ENCODE measurements around the gene DTWD1.
"Not testable (repeated sequence)": the region's sequence is repeated elsewhere in the genome, so short reads cannot be mapped to it uniquely, and the experiment has no call there.

The DTWD1 gene

GRCh38 chr15:49620658-49621368 lies at the start of gene DTWD1, which contains the start of gene FAM227B:
Gene DTWD1 (plus strand): TSS chr15:49621048. CDS start chr15:49625168, 4,120 bp downstream.
Gene FAM227B (minus strand): TSS chr15:49620818. CDS start chr15:49615171, 5,647 bp downstream.
- peak; percentile 95 for DNase-seq

GRCh38 chr15:49573421-49573820 lies 47.4 kb upstream of the DTWD1 start:
- no peak for DNase-seq

- DNase-seq: no peak
These were observed 31.8 kb upstream of the DTWD1 start for GRCh38 chr15:49589030-49589429.

- not testable (repeated sequence) for DNase-seq
These were observed 28.0 kb upstream of the DTWD1 start for GRCh38 chr15:49592829-49593316.

GRCh38 chr15:49604625-49605409 lies 16.0 kb upstream of the DTWD1 start:
- no peak for DNase-seq

GRCh38 chr15:49605588-49605987 lies 15.3 kb upstream of the DTWD1 start:
- no peak for DNase-seq

GRCh38 chr15:49606594-49606993 lies 14.3 kb upstream of the DTWD1 start:
- DNase-seq: no peak

GRCh38 chr15:49610157-49610918 lies 10.5 kb upstream of the DTWD1 start:
- DNase-seq: no peak

- not testable (repeated sequence) for DNase-seq
These were observed 8.6 kb upstream of the DTWD1 start for GRCh38 chr15:49612240-49612639.

GRCh38 chr15:49619226-49619625 lies 1.6 kb upstream of the DTWD1 start:
- DNase-seq: no peak

GRCh38 chr15:49620199-49620598 lies 649 bp upstream of the DTWD1 start:
- DNase-seq: no peak

GRCh38 chr15:49621401-49621811 lies 558 bp downstream of the DTWD1 start:
- no peak for DNase-seq

- no peak for DNase-seq
These were observed 1.0 kb downstream of the DTWD1 start for GRCh38 chr15:49621887-49622286.

GRCh38 chr15:49622561-49622960 lies 1.7 kb downstream of the DTWD1 start:
- no peak for DNase-seq

GRCh38 chr15:49624056-49624455 lies 3.2 kb downstream of the DTWD1 start:
- no peak for DNase-seq

- no peak for DNase-seq
These were observed 4.7 kb downstream of the DTWD1 start for GRCh38 chr15:49625460-49626036.

- DNase-seq: no peak
These were observed 6.6 kb downstream of the DTWD1 start for GRCh38 chr15:49627407-49627877.

GRCh38 chr15:49628379-49628778 lies 7.5 kb downstream of the DTWD1 start:
- DNase-seq: no peak

GRCh38 chr15:49637857-49638256 lies 17.0 kb downstream of the DTWD1 start:
- no peak for DNase-seq

- no peak for DNase-seq
These were observed 23.5 kb downstream of the DTWD1 start for GRCh38 chr15:49644364-49644794.

- DNase-seq: no peak
These were observed 24.4 kb downstream of the DTWD1 start for GRCh38 chr15:49645277-49645676.

- no peak for DNase-seq
These were observed 25.1 kb downstream of the DTWD1 start for GRCh38 chr15:49645941-49646340.

GRCh38 chr15:49646891-49647290 lies 26.0 kb downstream of the DTWD1 start:
- no peak for DNase-seq
